Measurements from ENCODE around the gene UBE2E2. TPM values are rescaled to one million over a fixed set of nuclear protein-coding genes. Genes with fewer than 3 reads are reported as not detected.

Gene UBE2E2
- total and polyA plus RNA-seq, 2 of the 13 experiments (the other 11 are each of a cell fraction or from before 2014, with no cell fraction given), result 0.77 to 1.5 TPM

DNA sequence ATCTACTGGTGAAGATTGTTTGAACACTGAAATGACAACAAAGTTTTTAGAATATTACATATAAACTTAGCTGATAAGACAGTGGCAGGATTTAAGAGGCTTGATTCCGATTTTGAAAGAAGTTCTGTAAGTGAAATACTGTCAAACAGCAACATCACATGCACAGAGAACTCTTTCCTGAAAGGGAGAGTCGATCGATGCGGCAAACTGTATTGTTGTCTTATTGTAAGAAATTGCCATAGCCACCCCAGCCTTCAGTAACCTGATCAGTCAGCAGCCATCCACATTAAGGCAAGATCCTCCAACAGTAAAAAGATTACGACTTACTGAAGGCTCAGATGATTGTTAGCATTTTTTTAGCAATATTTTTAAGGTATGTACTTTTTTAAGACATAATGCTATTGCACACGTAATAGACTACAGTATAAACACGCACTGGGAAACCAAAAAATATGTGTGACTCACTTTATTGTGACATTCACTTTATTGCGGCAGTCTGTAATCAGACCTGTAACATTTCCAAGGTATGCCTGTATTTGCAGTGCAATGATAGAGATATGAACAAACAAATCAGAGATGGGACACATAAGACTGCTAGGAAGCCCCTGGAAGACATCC, 377.1 kb downstream of the UBE2E2 start (continued):
- TF ChIP-seq, protein P1, sequence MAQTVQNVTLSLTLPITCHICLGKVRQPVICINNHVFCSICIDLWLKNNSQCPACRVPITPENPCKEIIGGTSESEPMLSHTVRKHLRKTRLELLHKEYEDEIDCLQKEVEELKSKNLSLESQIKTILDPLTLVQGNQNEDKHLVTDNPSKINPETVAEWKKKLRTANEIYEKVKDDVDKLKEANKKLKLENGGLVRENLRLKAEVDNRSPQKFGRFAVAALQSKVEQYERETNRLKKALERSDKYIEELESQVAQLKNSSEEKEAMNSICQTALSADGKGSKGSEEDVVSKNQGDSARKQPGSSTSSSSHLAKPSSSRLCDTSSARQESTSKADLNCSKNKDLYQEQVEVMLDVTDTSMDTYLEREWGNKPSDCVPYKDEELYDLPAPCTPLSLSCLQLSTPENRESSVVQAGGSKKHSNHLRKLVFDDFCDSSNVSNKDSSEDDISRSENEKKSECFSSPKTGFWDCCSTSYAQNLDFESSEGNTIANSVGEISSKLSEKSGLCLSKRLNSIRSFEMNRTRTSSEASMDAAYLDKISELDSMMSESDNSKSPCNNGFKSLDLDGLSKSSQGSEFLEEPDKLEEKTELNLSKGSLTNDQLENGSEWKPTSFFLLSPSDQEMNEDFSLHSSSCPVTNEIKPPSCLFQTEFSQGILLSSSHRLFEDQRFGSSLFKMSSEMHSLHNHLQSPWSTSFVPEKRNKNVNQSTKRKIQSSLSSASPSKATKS (CRISPR knock-in tag; IDR thresholded peaks at IDR 0.05), result no peak
- TF ChIP-seq, protein P2, sequence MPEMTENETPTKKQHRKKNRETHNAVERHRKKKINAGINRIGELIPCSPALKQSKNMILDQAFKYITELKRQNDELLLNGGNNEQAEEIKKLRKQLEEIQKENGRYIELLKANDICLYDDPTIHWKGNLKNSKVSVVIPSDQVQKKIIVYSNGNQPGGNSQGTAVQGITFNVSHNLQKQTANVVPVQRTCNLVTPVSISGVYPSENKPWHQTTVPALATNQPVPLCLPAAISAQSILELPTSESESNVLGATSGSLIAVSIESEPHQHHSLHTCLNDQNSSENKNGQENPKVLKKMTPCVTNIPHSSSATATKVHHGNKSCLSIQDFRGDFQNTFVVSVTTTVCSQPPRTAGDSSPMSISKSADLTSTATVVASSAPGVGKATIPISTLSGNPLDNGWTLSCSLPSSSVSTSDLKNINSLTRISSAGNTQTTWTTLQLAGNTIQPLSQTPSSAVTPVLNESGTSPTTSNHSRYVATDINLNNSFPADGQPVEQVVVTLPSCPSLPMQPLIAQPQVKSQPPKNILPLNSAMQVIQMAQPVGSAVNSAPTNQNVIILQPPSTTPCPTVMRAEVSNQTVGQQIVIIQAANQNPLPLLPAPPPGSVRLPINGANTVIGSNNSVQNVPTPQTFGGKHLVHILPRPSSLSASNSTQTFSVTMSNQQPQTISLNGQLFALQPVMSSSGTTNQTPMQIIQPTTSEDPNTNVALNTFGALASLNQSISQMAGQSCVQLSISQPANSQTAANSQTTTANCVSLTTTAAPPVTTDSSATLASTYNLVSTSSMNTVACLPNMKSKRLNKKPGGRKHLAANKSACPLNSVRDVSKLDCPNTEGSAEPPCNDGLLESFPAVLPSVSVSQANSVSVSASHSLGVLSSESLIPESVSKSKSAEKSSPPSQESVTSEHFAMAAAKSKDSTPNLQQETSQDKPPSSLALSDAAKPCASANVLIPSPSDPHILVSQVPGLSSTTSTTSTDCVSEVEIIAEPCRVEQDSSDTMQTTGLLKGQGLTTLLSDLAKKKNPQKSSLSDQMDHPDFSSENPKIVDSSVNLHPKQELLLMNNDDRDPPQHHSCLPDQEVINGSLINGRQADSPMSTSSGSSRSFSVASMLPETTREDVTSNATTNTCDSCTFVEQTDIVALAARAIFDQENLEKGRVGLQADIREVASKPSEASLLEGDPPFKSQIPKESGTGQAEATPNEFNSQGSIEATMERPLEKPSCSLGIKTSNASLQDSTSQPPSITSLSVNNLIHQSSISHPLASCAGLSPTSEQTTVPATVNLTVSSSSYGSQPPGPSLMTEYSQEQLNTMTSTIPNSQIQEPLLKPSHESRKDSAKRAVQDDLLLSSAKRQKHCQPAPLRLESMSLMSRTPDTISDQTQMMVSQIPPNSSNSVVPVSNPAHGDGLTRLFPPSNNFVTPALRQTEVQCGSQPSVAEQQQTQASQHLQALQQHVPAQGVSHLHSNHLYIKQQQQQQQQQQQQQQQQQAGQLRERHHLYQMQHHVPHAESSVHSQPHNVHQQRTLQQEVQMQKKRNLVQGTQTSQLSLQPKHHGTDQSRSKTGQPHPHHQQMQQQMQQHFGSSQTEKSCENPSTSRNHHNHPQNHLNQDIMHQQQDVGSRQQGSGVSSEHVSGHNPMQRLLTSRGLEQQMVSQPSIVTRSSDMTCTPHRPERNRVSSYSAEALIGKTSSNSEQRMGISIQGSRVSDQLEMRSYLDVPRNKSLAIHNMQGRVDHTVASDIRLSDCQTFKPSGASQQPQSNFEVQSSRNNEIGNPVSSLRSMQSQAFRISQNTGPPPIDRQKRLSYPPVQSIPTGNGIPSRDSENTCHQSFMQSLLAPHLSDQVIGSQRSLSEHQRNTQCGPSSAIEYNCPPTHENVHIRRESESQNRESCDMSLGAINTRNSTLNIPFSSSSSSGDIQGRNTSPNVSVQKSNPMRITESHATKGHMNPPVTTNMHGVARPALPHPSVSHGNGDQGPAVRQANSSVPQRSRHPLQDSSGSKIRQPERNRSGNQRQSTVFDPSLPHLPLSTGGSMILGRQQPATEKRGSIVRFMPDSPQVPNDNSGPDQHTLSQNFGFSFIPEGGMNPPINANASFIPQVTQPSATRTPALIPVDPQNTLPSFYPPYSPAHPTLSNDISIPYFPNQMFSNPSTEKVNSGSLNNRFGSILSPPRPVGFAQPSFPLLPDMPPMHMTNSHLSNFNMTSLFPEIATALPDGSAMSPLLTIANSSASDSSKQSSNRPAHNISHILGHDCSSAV (CRISPR knock-in tag; IDR thresholded peaks at IDR 0.05; ENCODE audit: borderline replicate concordance), result no peak
- TF ChIP-seq SRSF1 (optimal IDR thresholded peaks at IDR 0.05; ENCODE audit: low read depth, low read length), result no peak
- TF ChIP-seq ZNF3 (CRISPR knock-in tag; IDR thresholded peaks at IDR 0.05), result no peak

All from HepG2 (cell line).